NB4 (cell line): Measurements from ENCODE around the gene KRTAP9-4.
"Not testable (repeated sequence)": the region's sequence is repeated elsewhere in the genome, so short reads cannot be mapped to it uniquely, and the experiment has no call there.

Experiments
- POLR2A ChIP-seq: IDR thresholded peaks from 2 replicates; pipeline ENCODE4 v1.6.1; 2011; ENCODE audit warnings: mild to moderate bottlenecking; ENCODE audit not compliant: insufficient read length; ENCODE audit errors: extremely low read depth
- TF ChIP-seq, protein P1 (sequence below): IDR thresholded peaks from one replicate; pipeline ENCODE4 v1.5.1; 2012; ENCODE audit warnings: low read depth, low read length
- TF ChIP-seq, protein P2 (sequence below): IDR thresholded peaks from 2 replicates; pipeline ENCODE4 v1.6.1; 2011; ENCODE audit warnings: low read depth, low read length

DNA sequence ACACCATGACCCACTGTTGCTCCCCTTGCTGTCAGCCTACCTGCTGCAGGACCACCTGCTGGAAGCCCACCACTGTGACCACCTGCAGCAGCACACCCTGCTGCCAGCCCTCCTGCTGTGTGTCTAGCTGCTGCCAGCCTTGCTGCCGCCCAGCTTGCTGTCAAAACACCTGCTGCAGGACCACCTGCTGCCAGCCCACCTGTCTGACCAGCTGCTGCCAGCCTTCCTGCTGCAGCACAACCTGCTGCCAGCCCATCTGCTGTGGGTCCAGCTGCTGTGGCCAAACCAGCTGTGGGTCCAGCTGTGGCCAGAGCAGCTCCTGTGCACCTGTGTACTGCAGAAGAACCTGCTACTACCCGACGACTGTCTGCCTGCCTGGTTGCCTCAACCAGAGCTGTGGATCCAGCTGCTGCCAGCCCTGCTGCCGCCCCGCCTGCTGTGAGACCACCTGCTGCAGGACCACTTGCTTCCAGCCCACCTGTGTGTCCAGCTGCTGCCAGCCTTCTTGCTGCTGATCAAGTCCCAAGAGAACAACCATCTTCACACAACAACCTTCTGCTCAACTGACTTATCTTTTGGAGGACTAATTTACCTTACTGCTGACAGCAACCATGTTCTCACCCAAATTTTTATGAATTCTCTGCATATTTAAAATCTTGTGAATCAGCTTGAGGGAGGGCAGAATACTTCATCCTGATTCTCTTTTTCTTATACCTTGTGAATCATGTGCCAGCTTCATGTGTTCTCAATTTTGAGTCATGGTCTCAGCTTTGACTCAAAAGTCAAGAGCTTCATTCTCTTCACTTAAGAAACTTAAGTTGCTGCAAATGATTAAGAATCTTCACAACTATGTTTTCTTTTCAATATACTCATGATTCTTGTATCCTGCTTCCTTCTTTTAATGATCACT is 6.1 kb downstream of the KRTAP9-4 start, which contains the start of gene KRTAP9-9:
- TF ChIP-seq, protein P1, sequence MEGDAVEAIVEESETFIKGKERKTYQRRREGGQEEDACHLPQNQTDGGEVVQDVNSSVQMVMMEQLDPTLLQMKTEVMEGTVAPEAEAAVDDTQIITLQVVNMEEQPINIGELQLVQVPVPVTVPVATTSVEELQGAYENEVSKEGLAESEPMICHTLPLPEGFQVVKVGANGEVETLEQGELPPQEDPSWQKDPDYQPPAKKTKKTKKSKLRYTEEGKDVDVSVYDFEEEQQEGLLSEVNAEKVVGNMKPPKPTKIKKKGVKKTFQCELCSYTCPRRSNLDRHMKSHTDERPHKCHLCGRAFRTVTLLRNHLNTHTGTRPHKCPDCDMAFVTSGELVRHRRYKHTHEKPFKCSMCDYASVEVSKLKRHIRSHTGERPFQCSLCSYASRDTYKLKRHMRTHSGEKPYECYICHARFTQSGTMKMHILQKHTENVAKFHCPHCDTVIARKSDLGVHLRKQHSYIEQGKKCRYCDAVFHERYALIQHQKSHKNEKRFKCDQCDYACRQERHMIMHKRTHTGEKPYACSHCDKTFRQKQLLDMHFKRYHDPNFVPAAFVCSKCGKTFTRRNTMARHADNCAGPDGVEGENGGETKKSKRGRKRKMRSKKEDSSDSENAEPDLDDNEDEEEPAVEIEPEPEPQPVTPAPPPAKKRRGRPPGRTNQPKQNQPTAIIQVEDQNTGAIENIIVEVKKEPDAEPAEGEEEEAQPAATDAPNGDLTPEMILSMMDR: not testable (repeated sequence)
- TF ChIP-seq, protein P2, sequence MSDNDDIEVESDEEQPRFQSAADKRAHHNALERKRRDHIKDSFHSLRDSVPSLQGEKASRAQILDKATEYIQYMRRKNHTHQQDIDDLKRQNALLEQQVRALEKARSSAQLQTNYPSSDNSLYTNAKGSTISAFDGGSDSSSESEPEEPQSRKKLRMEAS: not testable (repeated sequence)
- TF ChIP-seq POLR2A: not testable (repeated sequence)
